Muscle layer of duodenum (tissue), 2 donors: Measurements from ENCODE around the gene THTPA.

Experiments
- H3K27ac ChIP-seq: one replicate; pipeline ENCODE4 v1.7.0; 2013; ENCODE audit warnings: mild to moderate bottlenecking, low read length
- H3K27me3 ChIP-seq: one replicate; pipeline ENCODE4 v1.7.0; 2013; ENCODE audit warnings: low read depth, mild to moderate bottlenecking, control low read depth, low read length
- H3K36me3 ChIP-seq, 2 donors: one replicate each; pipeline ENCODE4 v1.7.0; 2013; ENCODE audit warnings: low read length in 2 of 2, control low read depth in 1 of 2, mild to moderate bottlenecking in 1 of 2; ENCODE audit not compliant: insufficient read depth in 2 of 2, control insufficient read depth in 1 of 2
- H3K4me1 ChIP-seq, 2 donors: one replicate each; pipeline ENCODE4 v1.7.0; 2013; ENCODE audit warnings: low read length in 2 of 2, mild to moderate bottlenecking in 2 of 2, control low read depth in 1 of 2, moderate library complexity in 1 of 2; ENCODE audit not compliant: insufficient read depth in 2 of 2, control insufficient read depth in 1 of 2
- H3K4me3 ChIP-seq, 2 donors: one replicate each; pipeline ENCODE4 v1.7.0; 2013; ENCODE audit warnings: low read length in 2 of 2, low read depth in 1 of 2, mild to moderate bottlenecking in 1 of 2
- H3K9me3 ChIP-seq, 2 donors: one replicate each; pipeline ENCODE4 v1.7.0; 2013; ENCODE audit warnings: low read length in 2 of 2, control low read depth in 1 of 2, mild to moderate bottlenecking in 1 of 2; ENCODE audit not compliant: control insufficient read depth in 1 of 2
- donor health status: healthy.

Gene THTPA

DNA sequence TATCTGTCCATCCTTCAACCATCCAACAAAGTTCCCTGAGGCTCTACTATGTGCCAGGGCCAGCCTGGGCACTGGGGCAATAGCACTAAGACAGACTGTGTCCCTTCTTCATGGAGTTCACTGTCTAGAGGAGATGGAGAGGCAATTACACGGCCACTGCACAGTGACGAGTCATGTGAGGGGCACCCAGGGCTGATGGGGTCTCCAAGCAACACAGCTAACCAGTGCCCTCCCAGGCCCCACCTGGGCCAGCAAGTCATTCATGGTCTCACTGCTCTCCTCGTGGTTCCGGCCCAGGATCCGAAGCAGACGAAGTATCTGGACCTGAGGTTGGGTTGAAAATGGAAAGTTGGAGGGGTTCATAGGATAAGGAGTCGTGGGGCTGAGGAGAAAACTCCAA lies 8.8 kb downstream of the THTPA start:
- H3K27ac ChIP-seq, result no peak overlapping the region
- H3K36me3 ChIP-seq, result peaks cover 16 to 19% of the 10 kb centered on the region in 2 donors
- H3K27me3 ChIP-seq, result no peaks in the 10 kb centered on the region
- H3K9me3 ChIP-seq, result no peaks in the 10 kb centered on the region
- H3K4me1 ChIP-seq, result peaks cover 7 to 8% of the 10 kb centered on the region in 2 donors
- H3K4me3 ChIP-seq, result no peak overlapping the region

DNA sequence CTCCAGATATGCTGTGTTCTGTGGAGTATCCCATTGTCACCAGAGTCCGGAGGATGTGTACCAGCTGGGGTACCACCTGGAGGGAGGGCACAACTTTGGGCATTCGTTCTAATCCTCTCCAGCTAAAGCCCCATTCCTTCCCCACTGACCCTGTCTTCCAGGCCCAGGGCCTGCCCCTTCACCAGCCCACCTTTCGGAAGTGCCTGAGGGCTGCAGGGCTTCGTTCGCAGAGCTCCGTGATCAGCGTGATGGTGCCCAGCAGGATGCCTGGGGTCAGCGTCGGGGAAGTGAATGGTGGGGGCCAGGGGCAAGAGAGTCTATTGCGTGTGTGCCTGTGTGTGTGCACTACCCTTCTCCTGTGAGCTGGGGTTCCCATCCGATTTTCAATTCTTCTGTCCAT lies 9.6 kb downstream of the THTPA start:
- Histone ChIP-seq H3K4me3 (no peak overlapping the region), H3K36me3 (peaks cover 11 to 14% of the 10 kb centered on the region in 2 donors), H3K27me3 (no peaks in the 10 kb centered on the region), H3K9me3 (no peaks in the 10 kb centered on the region), H3K4me1 (peaks cover 7 to 8% of the 10 kb centered on the region in 2 donors), H3K27ac (no peak overlapping the region)

DNA sequence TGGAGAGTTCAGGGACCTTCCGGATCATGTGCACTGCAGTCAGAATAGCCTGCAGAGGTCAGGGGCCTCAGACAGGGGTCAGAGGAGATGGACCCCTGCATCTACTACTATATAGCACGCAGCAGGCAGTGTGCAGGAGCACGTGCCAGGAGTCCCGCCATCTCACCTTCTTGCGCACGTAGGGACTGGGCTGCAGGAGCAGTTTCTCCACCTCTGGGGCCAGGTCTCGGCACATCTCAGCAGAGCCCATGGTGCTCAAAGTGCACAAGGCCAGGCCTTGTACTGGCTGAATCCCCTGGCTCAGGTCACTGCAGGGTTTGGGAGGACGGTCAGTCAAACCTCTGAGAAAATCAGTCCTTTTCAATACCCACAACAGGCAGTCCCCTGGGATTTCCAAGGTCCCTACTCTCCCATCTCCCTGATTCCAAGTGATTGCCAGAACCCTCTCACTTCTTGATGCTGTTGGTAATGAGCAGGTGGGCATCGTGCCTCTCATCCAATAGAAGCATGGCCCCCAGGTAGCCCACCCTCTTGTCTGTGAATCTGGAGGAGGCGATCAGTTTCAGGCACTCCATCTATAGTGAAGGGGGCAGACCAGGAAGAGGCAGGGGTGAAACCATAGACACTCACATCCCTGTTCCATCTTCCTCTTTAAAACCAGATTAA lies 10.2 kb downstream of the THTPA start:
- H3K4me1 ChIP-seq, result peaks cover 7 to 8% of the 10 kb centered on the region in 2 donors
- H3K9me3 ChIP-seq, result no peaks in the 10 kb centered on the region
- H3K27ac ChIP-seq, result no peak overlapping the region
- peak overlapping the region; percentile 83 for H3K4me3 ChIP-seq
- H3K36me3 ChIP-seq, result peaks cover 8 to 11% of the 10 kb centered on the region in 2 donors
- H3K27me3 ChIP-seq, result no peaks in the 10 kb centered on the region

DNA sequence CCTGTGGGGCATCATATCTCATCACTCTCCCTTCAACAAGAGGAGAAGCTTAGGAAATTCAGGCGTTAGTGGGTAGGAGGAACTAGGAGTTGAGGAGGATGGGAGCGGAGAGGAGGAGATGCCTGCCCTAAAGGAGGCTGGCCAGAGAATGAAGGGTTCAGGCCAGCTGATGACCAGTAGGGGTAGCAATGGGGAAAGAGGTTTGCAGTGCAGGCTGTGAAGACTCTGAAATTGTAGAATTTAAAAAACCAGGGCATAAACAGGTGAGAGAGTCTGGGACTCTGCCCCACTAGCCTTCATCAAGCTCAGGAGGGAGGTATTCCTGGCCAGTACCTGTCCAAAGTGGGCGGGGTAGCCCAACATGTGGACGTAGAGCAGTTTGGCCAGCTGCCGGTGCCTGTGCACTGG lies 10.7 kb downstream of the THTPA start:
- Histone ChIP-seq H3K27ac (peak overlapping the region; percentile 51), H3K36me3 (peaks cover 3 to 10% of the 10 kb centered on the region in 2 donors), H3K4me1 (peaks cover 7 to 8% of the 10 kb centered on the region in 2 donors), H3K27me3 (no peaks in the 10 kb centered on the region), H3K9me3 (no peaks in the 10 kb centered on the region), H3K4me3 (peak overlapping the region; percentile 83)

DNA sequence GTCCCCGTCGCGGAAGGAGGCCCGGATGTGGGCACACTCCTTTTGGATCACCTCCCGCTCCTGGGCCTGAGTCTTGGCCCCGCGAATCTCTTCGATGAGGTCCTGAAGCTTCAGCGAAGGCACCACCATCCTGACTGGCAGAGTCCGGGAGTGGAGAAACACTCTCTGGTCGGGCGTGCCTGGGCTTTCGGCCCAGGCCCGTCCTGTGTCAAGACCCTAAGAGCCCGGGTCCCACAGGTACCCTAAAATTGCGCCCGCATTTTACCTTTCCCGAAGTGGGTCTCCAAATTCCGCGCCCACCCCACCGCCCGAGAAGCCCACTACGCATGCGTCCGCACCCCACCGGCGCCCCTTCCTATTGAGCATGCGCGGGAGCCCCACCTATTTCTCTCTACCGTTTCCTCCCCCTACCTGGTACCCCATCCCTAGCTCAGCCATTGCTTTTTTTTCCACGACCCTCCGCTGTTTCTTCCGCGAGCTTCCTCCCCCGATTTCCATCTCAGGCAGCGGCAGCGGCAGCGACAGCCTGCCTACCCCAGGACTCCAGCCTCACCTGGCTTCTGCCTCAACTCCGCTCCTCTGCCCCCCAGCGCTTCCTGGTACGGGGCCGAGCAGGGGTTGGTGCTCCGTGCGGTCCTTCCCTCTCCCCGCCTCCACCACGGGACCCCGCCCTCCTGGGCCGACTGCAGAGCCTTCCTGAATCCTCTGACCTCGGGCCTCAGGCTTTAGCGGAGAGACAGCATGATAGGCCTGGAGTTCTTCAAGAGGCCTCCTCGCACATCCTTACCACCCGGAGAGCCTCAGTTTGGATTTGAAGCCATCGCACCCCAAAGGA lies 11.3 kb downstream of the THTPA start, which contains the start of gene AP1G2:
AP1G2 (minus strand) TSS at position 606 of the 835 bp plus-strand sequence; CDS start at position 129, 477 bp downstream.
- Histone ChIP-seq H3K4me1 (peaks cover 7 to 8% of the 10 kb centered on the region in 2 donors), H3K27ac (peak within 1 kb of the TSS; percentile 51)

DNA sequence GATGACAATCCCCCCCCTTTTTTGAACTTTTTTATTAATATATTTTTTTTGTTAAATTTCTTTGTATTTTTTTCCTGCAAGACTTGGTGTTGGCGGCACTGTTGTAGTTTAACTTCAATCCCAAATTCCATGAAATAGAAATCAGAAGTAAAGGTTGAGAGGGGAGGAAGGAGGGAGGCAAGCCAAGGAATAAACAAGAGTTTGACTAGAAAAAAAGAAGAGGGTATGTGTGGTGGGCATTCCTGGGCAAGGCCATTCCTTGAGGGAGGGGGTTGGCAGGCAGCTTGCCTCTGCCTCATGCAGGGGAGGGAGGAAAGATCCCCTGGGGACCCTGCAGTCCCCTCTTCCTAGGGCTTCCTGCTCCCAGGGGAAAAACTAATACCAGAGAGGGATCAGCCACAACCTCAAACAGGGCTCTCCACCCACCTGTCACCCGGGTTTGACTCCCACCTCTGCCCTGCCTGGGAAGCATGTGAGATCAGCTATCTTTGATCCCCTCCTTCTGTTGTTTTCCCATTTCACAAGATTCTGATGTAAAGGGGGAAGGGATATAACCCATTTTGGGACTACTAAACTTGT lies 12.0 kb downstream of the THTPA start:
- Histone ChIP-seq H3K9me3 (no peaks in the 10 kb centered on the region), H3K27me3 (no peaks in the 10 kb centered on the region), H3K27ac (no peak overlapping the region), H3K4me1 (peaks cover 7 to 8% of the 10 kb centered on the region in 2 donors), H3K4me3 (peak overlapping the region; percentile 83), H3K36me3 (peaks cover 0 to 4% of the 10 kb centered on the region in 2 donors)

More for the DNA sequence above, 11.3 kb downstream of the THTPA start, which contains the start of gene AP1G2:
- Histone ChIP-seq H3K36me3 (peaks cover 0 to 4% of the 10 kb centered on the region in 2 donors), H3K4me3 (peak within 1 kb of the TSS; percentile 83), H3K27me3 (no peaks in the 10 kb centered on the region), H3K9me3 (no peaks in the 10 kb centered on the region)

DNA sequence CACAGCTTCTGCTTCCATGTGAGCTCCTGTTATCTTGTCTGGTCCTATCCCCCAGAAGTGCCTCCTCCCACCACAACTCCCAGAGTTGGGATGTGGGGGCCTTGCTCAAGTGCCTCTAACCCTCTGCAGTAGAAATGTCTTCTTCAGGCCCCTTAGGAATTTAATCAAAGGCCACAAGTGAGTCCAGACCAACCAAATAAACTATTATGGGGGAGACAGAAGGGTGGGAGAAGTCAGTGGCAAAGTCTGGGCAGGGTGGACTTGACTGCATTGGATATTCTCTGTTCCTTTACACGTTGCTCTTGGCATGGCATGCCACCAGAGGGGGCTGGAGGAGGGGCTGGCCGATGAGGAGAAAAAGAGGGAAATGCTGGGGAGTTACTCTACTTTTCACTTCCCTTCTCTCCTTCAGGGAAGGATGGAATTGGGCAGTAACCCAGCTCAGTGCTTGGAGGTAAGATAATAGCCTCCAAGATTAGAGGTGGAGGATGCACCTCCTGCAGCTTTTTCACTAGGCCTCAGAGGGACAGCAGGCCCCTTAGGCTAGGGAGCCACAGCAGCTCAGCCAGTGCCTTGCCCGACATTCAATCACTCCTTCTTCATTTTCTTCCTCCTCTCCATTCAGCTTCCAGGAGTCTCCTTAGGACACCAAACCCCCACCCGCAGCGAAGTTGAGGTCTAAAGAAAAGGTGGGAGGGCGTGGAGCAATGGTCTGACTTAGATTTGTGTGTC lies 12.7 kb downstream of the THTPA start:
- H3K36me3 ChIP-seq, result peaks cover 0 to 4% of the 10 kb centered on the region in 2 donors
- no peak overlapping the region for H3K27ac ChIP-seq
- H3K27me3 ChIP-seq, result no peaks in the 10 kb centered on the region
- H3K4me1 ChIP-seq, result peaks cover 7 to 8% of the 10 kb centered on the region in 2 donors
- H3K4me3 ChIP-seq, result no peak overlapping the region
- no peaks in the 10 kb centered on the region for H3K9me3 ChIP-seq

DNA sequence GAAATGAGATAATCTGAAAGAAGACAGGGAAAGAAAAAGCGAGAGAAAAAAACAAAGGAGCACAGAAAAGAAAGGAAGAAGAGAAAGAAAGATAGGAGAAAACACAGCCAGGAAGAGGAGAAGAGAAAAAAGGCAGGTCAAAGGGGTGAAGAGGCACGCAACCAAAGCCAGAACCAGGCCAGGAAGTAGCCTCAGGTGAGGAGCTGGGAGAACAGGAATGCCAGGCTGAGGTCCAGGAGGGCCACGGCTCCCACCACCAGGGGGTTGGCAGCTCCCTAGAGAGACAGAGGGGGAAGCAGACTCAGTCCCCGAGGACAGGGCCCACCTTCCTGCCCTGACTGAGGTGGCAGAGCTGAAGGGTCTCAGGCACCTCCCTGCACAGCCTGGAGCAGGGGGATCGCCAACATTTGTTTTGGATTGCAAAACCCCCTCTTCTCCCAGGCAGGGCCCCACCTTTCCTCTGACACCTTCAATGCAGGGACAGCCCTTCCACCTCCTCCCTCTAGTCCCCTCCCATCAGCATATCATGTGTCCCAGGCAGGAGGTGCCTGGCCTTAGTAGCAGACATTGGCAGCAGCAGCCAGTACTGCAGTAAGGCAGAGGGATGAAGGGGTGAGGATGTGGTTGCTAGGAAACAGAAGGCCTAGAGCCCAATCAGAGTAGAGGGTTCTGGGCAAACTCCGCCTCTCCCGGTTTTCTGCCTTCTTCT lies 13.5 kb downstream of the THTPA start:
- no peak overlapping the region for H3K4me3 ChIP-seq
- no peaks in the 10 kb centered on the region for H3K27me3 ChIP-seq
- peaks cover 7 to 8% of the 10 kb centered on the region in 2 donors for H3K4me1 ChIP-seq
- no peak overlapping the region for H3K27ac ChIP-seq
- H3K36me3 ChIP-seq, result no peaks in the 10 kb centered on the region
- no peaks in the 10 kb centered on the region for H3K9me3 ChIP-seq

DNA sequence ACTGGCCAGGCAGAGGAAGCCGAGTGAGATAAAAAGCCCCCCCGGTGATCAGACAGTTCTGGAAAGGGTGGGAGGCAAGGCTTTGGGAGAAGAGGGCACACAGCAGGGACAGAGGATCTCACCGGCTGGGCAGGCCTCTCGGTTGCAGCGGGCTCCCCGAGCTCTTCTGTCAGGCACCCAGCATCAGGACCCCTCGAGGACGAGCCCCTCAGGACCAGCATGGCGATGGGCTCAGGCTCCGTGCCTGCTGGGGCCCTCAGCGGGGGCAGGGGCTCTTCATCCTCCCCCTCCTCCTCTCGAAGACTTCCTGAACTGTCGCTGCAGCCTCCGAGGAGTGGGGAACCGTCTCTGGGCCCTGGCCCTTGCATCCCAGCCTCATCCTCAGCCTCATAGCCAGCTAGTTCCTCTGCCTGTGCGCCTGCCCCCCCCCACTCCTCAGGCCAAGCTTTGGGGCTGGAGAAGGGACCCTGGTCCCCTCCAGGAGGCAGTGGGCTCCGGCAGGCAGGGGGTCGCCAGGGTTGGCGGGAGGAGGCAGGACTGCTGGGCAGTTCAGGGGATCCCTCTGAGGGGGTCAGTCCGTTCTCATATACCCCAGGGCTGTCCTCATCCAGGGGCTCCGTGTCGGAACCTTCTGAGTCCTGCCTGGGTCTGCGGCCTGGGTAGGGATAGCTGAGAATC lies 14.9 kb downstream of the THTPA start:
- H3K4me3 ChIP-seq, result no peak overlapping the region
- H3K9me3 ChIP-seq, result no peaks in the 10 kb centered on the region
- H3K36me3 ChIP-seq, result no peaks in the 10 kb centered on the region
- H3K4me1 ChIP-seq, result peaks cover 7 to 8% of the 10 kb centered on the region in 2 donors
- H3K27me3 ChIP-seq, result peaks cover 4% of the 10 kb centered on the region
- H3K27ac ChIP-seq, result no peak overlapping the region
